ENCODE data around the gene CCDC85B. TPM values are rescaled to one million over a fixed set of nuclear protein-coding genes. Genes with fewer than 3 reads are reported as not detected.

CCDC85B gene
- total and polyA plus RNA-seq, 2 donors, result 6.9 to 84.1 TPM

DNA sequence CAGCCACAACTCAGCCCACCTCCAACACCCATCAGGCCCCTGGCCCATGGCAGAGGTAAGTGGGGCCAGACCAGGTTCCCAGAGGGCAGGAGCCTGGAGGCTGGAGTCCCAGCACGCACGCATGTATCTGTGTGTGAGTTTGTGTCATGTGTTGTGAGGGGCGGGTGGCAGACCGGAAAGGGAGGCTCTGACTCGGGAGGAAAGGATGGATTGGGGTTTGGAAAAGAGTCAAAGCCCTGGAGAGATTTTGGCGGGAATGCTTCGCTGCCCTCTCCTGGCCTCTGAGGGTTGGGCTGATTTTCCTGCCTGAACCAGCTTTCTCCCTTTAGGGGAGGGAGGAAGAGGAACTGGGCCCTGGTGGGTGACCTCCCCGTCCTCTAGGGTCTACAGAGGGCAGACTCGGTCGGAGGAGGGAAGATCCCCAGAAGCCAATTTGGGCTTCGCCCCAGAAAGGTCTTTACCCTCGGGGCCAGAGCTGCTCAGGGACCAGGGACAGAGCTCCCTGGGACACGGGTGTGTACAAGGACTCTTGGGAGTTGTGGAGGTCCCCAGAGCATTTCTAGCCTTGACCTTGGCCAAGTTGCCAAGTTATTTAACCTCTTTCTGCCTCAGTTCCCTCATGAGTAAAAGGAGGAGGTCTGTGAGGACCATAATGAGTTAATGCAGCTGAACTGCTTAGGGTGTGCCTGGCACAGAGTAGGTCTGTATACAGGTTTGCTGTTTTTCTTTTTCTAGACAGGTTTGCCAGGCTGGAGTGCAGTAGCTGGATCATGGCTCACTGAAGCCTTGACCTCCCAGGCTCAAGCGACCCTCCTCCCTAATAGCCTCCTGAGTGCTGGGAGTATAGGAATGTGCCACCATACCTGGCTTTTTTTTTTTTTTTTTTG, 21.5 kb downstream of the CCDC85B start:
- no peak for DNase-seq (ENCODE audit: extremely low spot score)
- Histone ChIP-seq H3K36me3 (ENCODE audit: insufficient read depth) (no peaks in the 10 kb centered on the region), H3K4me1 (ENCODE audit: insufficient read depth) (no peaks in the 10 kb centered on the region), H3K4me3 (ENCODE audit: low read depth, low read length) (no peak overlapping the region), H3K27ac (ENCODE audit: low read depth) (no peak overlapping the region)
- WGBS, result 18% methylated on average over 14 of the region's 14 CpGs

DNA sequence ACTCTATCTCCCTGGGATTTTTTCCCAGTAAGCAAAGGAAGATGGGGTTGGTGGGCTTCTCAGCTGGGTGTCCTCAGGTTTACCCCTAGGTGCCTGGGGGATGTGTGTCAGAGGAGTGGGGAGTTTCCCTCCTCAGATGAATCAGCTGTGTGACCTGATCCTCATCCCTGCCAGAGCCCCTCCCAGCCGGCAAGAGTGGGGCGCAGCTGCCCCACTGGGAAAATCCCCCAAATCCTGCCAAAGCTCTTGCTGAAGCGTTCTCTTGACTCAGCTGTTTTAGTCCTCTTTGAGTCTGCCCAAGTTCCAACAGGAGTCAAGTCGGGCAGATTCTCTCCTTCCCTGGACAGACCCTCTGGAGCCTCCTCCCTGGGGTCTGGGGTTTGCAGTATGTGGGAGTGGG, 22.4 kb downstream of the CCDC85B start:
- Histone ChIP-seq H3K4me3 (ENCODE audit: low read depth, low read length) (no peak overlapping the region), H3K27ac (ENCODE audit: low read depth) (no peak overlapping the region), H3K36me3 (ENCODE audit: insufficient read depth) (no peaks in the 10 kb centered on the region), H3K4me1 (ENCODE audit: insufficient read depth) (no peaks in the 10 kb centered on the region)
- no peak for DNase-seq (ENCODE audit: extremely low spot score)
- WGBS, result 36% methylated on average over 4 of the region's 4 CpGs

DNA sequence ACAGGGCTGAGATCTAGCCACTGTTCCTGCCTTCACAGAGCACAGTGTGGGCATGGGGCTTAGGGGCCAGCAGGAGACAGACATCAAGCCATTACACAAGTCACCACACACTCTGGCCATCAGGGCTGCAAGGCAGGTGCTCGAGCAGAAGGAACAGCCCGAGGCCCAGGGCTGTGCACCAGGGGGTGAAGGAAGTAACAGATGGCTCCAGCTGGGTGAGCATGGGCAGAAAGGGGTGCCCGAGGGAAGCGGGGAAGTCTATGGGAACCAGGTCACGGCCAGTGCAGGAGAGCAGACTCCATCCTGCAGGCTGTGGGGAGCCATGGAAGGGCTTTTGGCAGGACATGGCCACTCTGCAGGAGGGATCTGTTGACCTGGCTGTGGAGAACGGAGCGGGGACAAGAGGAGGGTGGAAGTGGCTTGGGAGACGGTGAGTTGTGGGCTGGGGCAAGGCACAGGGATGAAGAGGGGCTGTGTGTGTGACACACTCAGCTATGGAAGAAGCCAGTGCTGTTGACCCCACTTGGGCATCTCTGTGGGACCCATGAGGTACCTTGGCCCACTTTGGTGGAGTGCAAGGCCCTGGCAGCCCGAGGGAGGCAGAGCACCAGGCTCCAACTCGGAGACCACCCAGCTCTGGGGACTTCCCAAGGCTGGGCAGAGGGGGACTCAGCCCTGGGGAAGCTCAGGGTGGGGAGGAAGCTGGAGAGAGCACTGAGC, 24.8 kb downstream of the CCDC85B start:
- WGBS, result 46% methylated on average over 10 of the region's 10 CpGs
- peaks cover under 1% of the 10 kb centered on the region for H3K4me1 ChIP-seq (ENCODE audit: insufficient read depth)
- no peaks in the 10 kb centered on the region for H3K36me3 ChIP-seq (ENCODE audit: insufficient read depth)
- peak overlapping the region; percentile 80 for H3K27ac ChIP-seq (ENCODE audit: low read depth)
- DNase-seq (ENCODE audit: extremely low spot score), result no peak
- H3K4me3 ChIP-seq (ENCODE audit: low read depth, low read length), result no peak overlapping the region

DNA sequence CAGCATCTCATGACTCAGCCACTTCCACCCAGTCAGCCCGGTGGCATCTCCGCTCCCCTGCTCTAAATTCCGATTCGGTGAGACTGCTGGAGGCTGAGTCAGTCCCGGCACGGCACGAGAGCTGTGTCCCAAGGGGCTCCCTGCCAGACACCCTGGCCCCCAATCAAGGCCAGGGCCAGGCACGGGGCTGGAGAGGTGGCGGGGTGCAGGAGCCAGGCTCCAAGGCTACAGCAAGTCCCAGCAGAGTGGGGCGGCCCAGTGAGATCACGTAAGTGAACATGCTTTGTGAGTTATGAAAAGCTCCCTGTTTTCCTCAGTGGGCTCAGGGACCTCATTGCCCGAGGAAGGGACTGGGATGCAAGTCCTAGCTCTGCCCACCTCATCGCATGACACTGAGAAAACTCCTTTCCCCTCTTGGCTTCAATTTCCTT, 25.4 kb downstream of the CCDC85B start:
- no peak overlapping the region for H3K4me3 ChIP-seq (ENCODE audit: low read depth, low read length)
- H3K36me3 ChIP-seq (ENCODE audit: insufficient read depth), result no peaks in the 10 kb centered on the region
- 10% methylated on average over 13 of the region's 13 CpGs for WGBS
- H3K4me1 ChIP-seq (ENCODE audit: insufficient read depth), result peaks cover 2% of the 10 kb centered on the region
- peak overlapping the region; percentile 55 for H3K27ac ChIP-seq (ENCODE audit: low read depth)
- DNase-seq (ENCODE audit: extremely low spot score), result no peak

DNA sequence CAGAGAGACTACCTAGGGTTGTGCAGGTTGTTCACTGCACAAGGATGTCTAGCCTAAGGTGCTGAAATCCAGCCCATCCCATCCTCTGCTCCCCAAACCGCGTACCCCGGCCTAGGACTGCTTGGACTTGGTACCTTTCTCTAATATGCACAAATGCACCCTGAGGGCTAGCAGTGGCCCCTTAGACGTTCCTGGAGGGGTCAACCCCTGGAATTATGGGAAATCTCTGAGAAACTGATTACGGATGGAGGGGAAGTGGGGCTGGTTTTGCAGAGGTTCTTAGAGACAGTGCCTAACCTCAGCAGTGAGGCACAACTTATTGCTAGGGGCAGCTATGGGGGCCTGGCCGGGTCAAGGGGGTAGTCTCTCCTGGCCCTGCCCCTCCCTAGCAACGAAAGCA, 25.9 kb downstream of the CCDC85B start:
- Histone ChIP-seq H3K27ac (ENCODE audit: low read depth) (peak overlapping the region; percentile 33), H3K4me3 (ENCODE audit: low read depth, low read length) (no peak overlapping the region), H3K4me1 (ENCODE audit: insufficient read depth) (peaks cover 2% of the 10 kb centered on the region), H3K36me3 (ENCODE audit: insufficient read depth) (no peaks in the 10 kb centered on the region)
- WGBS, result 67% methylated on average over 7 of the region's 7 CpGs
- no peak for DNase-seq (ENCODE audit: extremely low spot score)

DNA sequence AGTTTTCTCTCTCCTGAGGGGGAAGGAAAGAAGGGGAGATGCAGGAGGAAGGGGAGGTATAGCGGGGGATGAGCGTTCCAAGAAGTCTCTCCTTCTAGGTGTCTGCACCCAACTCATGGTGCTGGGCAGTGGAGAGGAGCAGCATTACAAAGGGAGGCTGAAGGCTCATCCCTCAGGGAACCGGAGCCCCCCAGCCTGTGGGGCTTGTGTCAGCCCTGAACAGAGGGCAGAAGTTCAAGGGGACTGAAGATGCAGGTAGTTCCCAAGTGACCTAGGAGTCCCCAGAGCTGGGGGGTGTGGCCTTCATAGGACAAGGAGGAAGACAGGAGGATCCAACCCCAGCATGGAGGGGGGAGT, 26.6 kb downstream of the CCDC85B start:
- 87% methylated on average over 3 of the region's 3 CpGs for WGBS
- H3K27ac ChIP-seq (ENCODE audit: low read depth), result no peak overlapping the region

DNA sequence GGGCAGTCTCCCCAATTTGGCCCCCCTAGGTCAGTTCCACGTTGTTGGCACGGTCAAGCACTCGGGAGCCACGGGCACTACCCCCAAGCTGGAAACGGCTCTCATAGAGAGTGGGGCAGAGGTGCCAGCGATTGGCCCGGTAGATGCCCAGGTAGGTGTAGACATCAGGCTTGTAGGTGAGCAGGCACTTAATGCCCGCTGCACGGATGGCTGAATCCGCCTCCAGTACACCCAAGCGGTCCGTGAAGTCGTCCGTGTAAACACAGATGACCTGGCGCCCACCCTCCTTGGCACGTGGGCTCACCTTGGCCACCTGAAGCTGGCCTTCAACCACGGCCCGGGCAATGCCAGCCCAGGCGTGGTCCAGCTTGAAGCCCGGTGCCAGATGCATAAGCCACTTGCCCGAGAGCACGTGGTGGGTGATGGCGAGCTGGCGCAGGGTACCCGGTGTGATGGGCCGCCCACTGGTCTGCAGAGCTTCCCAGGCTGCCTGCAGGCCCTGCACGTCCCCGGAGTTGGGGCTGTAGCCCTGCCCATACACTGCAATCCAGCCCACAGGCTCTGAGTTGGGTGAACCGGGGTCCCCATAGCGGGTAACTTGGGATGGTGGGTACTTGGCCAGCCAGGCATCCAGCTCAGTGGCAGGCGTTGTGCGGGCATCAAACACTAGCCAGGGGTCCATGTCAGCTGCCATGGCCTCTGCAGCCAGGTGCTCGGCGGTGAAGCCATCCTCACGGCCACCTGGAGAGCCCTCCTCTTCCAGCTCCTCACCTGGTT, 27.1 kb downstream of the CCDC85B start:
- H3K4me1 ChIP-seq (ENCODE audit: insufficient read depth), result peaks cover 2% of the 10 kb centered on the region
- no peak for DNase-seq (ENCODE audit: extremely low spot score)
- H3K27ac ChIP-seq (ENCODE audit: low read depth), result peak overlapping the region; percentile 94
- WGBS, result 77% methylated on average over 35 of the region's 35 CpGs
- peak overlapping the region; percentile 74 for H3K4me3 ChIP-seq (ENCODE audit: low read depth, low read length)
- no peaks in the 10 kb centered on the region for H3K36me3 ChIP-seq (ENCODE audit: insufficient read depth)

More for the DNA sequence above, 26.6 kb downstream of the CCDC85B start:
- no peak overlapping the region for H3K4me3 ChIP-seq (ENCODE audit: low read depth, low read length)
- no peaks in the 10 kb centered on the region for H3K36me3 ChIP-seq (ENCODE audit: insufficient read depth)
- H3K4me1 ChIP-seq (ENCODE audit: insufficient read depth), result peaks cover 2% of the 10 kb centered on the region
- no peak for DNase-seq (ENCODE audit: extremely low spot score)

DNA sequence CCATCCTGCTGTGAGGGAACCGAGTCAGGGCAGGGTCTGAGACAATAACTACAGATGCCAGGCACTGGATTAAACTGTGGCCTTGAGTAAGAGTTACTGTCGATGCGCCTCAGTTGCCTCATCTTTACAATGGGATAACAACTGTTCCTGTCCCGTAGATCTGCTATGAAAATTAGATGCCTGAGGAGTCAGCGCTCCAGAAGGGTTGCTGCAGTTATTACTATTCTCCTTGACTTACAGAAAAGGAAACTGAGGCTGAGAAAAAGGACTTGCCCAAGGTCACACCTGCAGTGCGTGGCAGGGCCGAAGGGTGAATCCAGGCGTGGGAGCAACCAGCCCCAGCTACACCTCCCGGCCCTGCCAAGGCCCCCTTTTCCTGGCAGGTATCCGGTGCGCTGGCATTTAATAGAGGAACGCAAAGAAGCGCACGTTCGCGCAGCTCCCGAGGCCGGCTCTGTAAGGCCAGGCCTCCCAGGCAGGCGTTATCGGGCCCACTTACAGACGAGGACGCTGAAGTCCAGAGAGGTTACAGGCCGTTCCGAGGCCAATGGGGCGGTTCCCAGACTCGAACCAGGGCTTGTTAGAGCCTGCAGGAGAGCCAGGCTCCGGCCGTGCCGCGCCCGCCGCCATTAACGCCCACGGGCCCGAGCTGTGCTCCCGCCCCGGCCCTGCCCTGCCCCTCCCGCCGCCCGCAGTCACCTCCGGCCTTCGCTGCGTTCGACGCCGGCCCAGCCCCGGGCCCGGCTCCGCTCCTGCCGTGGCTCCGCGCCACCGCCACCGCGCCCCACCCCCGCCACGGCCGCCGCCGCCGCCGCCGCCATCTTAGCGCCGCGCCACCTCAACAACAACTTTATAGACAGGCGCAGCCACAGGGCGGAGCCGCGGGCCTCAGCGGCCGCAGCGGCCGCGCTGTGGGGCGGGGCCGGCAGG, 28.0 kb downstream of the CCDC85B start, which contains the start of gene C11orf68:
Gene C11orf68 (minus strand): TSS at position 852 of the 930 bp plus-strand sequence. CDS start 31 bp downstream, at position 821.
- no peak for DNase-seq (ENCODE audit: extremely low spot score)
- no peaks in the 10 kb centered on the region for H3K36me3 ChIP-seq (ENCODE audit: insufficient read depth)
- H3K4me3 ChIP-seq (ENCODE audit: low read depth, low read length), result peak within 1 kb of the TSS; percentile 86
- peaks cover 2% of the 10 kb centered on the region for H3K4me1 ChIP-seq (ENCODE audit: insufficient read depth)
- 4% methylated on average over 77 of the region's 77 CpGs for WGBS
- H3K27ac ChIP-seq (ENCODE audit: low read depth), result peak within 1 kb of the TSS; percentile 94

DNA sequence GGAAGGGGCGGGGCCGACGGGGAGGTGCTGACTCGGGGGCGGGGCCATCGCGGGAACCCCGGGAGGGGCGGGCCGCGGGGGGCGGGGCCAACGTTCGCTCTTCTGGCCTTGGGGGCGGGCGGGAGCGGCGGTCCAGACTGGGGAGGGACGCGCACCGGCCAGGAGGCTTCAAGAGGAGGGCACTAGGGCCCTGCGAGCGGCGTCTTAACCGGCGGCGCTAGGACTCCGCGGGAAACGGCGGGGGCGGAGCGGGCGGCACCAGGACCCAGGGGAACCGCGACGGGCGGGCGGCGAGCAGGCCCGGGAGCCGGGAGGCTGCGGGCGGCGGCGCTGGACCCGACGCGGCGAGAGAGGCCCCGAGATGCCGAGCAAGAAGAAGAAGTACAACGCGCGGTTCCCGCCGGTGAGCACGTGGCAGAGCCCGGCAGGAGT, 28.7 kb downstream of the CCDC85B start, which contains the start of gene DRAP1:
Gene DRAP1 (plus strand): TSS at position 286 of the 432 bp plus-strand sequence. CDS start 76 bp downstream, at position 362.
- 1% methylated on average over 59 of the region's 59 CpGs for WGBS
- H3K27ac ChIP-seq (ENCODE audit: low read depth), result peak within 1 kb of the TSS; percentile 94
- H3K4me1 ChIP-seq (ENCODE audit: insufficient read depth), result peaks cover 2% of the 10 kb centered on the region

DNA sequence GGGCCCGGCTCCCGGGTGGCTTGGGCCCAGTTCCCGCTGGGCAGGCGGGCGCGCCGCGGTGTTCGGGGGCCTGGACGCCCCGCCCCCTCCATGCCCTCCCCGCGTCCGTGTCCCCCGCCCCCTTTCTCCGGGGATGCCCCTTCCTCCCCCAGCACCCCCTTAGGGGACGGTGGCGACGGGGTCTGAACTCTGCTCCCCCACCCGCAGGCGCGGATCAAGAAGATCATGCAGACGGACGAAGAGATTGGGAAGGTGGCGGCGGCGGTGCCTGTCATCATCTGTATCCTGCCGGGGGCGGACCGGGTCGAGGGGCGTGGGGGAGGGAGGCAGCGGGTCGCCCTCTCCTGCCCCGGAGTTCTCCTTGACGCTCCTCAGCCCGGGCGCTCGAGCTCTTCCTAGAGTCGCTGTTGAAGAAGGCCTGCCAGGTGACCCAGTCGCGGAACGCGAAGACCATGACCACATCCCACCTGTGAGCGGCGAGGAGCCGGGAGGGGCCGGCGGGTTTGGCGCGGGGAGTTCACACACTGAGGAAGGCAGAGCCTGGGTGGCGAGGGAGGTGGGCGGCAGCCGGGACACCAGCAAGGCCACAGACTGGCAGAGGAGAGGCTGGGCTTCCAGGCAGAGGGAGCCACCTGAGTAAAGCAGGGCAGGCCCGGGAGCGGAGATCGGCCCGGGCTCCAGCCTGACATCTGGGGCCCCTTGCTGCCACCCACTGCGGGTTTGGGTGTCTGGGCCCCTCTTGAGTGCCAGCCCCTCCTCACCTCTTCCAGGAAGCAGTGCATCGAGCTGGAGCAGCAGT, 29.3 kb downstream of the CCDC85B start:
- WGBS, result 1% methylated on average over 60 of the region's 60 CpGs
- Histone ChIP-seq H3K4me1 (ENCODE audit: insufficient read depth) (peaks cover 2% of the 10 kb centered on the region), H3K36me3 (ENCODE audit: insufficient read depth) (no peaks in the 10 kb centered on the region), H3K4me3 (ENCODE audit: low read depth, low read length) (peak overlapping the region; percentile 86), H3K27ac (ENCODE audit: low read depth) (peak overlapping the region; percentile 69)
- DNase-seq (ENCODE audit: extremely low spot score), result no peak

More for the DNA sequence above, 28.7 kb downstream of the CCDC85B start, which contains the start of gene DRAP1:
- peak within 1 kb of the TSS; percentile 86 for H3K4me3 ChIP-seq (ENCODE audit: low read depth, low read length)
- no peaks in the 10 kb centered on the region for H3K36me3 ChIP-seq (ENCODE audit: insufficient read depth)
- peak; percentile 92 for DNase-seq (ENCODE audit: extremely low spot score)

DNA sequence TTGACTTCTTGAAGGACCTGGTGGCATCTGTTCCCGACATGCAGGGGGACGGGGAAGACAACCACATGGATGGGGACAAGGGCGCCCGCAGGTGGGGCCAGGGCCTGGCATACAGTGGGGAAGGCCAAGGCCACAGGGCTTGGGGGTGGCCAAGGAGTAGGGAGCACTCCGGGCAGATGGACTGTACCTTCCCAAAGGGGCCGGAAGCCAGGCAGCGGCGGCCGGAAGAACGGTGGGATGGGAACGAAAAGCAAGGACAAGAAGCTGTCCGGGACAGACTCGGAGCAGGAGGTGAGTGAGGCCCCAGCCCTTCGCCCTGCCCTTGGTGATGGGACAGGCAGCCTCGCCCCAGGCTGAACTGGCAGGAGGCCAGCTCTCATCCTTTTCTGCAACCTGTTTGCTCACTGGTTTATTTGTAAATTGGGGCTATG, 29.9 kb downstream of the CCDC85B start:
- no peak for DNase-seq (ENCODE audit: extremely low spot score)
- peak overlapping the region; percentile 86 for H3K4me3 ChIP-seq (ENCODE audit: low read depth, low read length)
- no peaks in the 10 kb centered on the region for H3K36me3 ChIP-seq (ENCODE audit: insufficient read depth)
- H3K27ac ChIP-seq (ENCODE audit: low read depth), result no peak overlapping the region
- WGBS, result 62% methylated on average over 15 of the region's 15 CpGs
- H3K4me1 ChIP-seq (ENCODE audit: insufficient read depth), result peaks cover 2% of the 10 kb centered on the region
